Measurements from ENCODE around the gene NFATC4.

Gene NFATC4

GRCh38 chr14:24366721-24367513, 1.1 kb upstream of the NFATC4 start:
- POLR2A ChIA-PET = interaction anchor here (0.6 to 2.3 kb wide), 10 partner anchors 10 to 75 kb away, joined by 3 to 32 read pairs (median 4); partner anchors contain the start of genes CBLN3 and KHNYN

GRCh38 chr14:24368212-24368561, 203 bp downstream of the NFATC4 start:
- TF ChIP-seq CTCF (IDR thresholded peaks at IDR 0.05; ENCODE audit: insufficient read depth, low read length, missing control alignments) = no peak
- CTCF ChIA-PET = interaction anchor here (1.5 to 6.2 kb wide), 3 partner anchors 9 to 63 kb away, joined by 3 to 46 read pairs (median 6); no protein-coding TSS in a partner anchor
- POLR2A ChIA-PET = interaction anchor here (0.6 kb wide), 1 partner anchor 68 kb away, joined by 5 read pairs; no protein-coding TSS in a partner anchor
- peak overlapping the region; percentile 88 for H3K4me3 ChIP-seq (ENCODE audit: low read depth, low read length)
- no peak for DNase-seq (ENCODE audit: low read depth, low spot score)

More at GRCh38 chr14:24366721-24367513, 1.1 kb upstream of the NFATC4 start:
- peak; percentile 81 for DNase-seq (ENCODE audit: low read depth, low spot score)
- CTCF ChIA-PET = interaction anchor here (0.8 to 2.3 kb wide), 20 partner anchors 10 to 74 kb away, joined by 3 to 83 read pairs (median 10); partner anchors contain the start of genes ADCY4, CBLN3, CIDEB and KHNYN
- no peak for TF ChIP-seq CTCF (IDR thresholded peaks at IDR 0.05; ENCODE audit: insufficient read depth, low read length, missing control alignments)
- peak overlapping the region; percentile 59 for H3K4me3 ChIP-seq (ENCODE audit: low read depth, low read length)

- no peak for TF ChIP-seq CTCF (IDR thresholded peaks at IDR 0.05; ENCODE audit: insufficient read depth, low read length, missing control alignments)
- peak; percentile 26 for DNase-seq (ENCODE audit: low read depth, low spot score)
- ChIA-PET POLR2A (interaction anchor here (0.6 to 4.6 kb wide), 2 partner anchors 13 to 67 kb away, joined by 5 to 26 read pairs; no protein-coding TSS in a partner anchor), CTCF (interaction anchor here (1.2 to 6.2 kb wide), 5 partner anchors 10 to 67 kb away, joined by 3 to 46 read pairs (median 5); no protein-coding TSS in a partner anchor)
- H3K4me3 ChIP-seq (ENCODE audit: low read depth, low read length) = peak overlapping the region; percentile 88
Measured at GRCh38 chr14:24368562-24369252, 723 bp downstream of the NFATC4 start.

- ChIA-PET POLR2A (interaction anchor here (2.4 to 4.6 kb wide), 2 partner anchors 10 to 12 kb away, joined by 8 to 26 read pairs; no protein-coding TSS in a partner anchor), CTCF (interaction anchor here (0.6 to 6.2 kb wide), 7 partner anchors 10 to 68 kb away, joined by 3 to 46 read pairs (median 5); no protein-coding TSS in a partner anchor)
- peak overlapping the region; percentile 88 for H3K4me3 ChIP-seq (ENCODE audit: low read depth, low read length)
- no peak for TF ChIP-seq CTCF (IDR thresholded peaks at IDR 0.05; ENCODE audit: insufficient read depth, low read length, missing control alignments)
- DNase-seq (ENCODE audit: low read depth, low spot score) = no peak
Measured at GRCh38 chr14:24369463-24369862, 1.5 kb downstream of the NFATC4 start.

GRCh38 chr14:24369907-24370687, 2.1 kb downstream of the NFATC4 start:
- H3K4me3 ChIP-seq (ENCODE audit: low read depth, low read length) = peak overlapping the region; percentile 88
- CTCF ChIA-PET = interaction anchor here (0.6 to 6.2 kb wide), 9 partner anchors 9 to 67 kb away, joined by 3 to 46 read pairs (median 5); partner anchors contain the start of gene CIDEB
- POLR2A ChIA-PET = interaction anchor here (2.0 to 4.6 kb wide), 3 partner anchors 9 to 61 kb away, joined by 5 to 26 read pairs (median 8); no protein-coding TSS in a partner anchor
- TF ChIP-seq CTCF (IDR thresholded peaks at IDR 0.05; ENCODE audit: insufficient read depth, low read length, missing control alignments) = no peak
- DNase-seq (ENCODE audit: low read depth, low spot score) = no peak

Measured in AG04449 (cell line).